Neural cell (in vitro differentiated cells): ENCODE measurements around the gene WDFY3.

Source experiments
- CTCF ChIP-seq: fragments of 450-650 bp; IDR thresholded peaks from 2 replicates; pipeline ENCODE4 v1.5.1; 2014; ENCODE audit warnings: antibody characterized with exemption, mild to moderate bottlenecking, moderate library complexity; ENCODE audit not compliant: poor library complexity, severe bottlenecking
- EP300 ChIP-seq: fragments of 450-650 bp; conservative IDR thresholded peaks from 2 replicates; pipeline ENCODE4 v1.6.1; 2014; ENCODE audit warnings: antibody characterized with exemption, mild to moderate bottlenecking, moderate library complexity; ENCODE audit not compliant: poor library complexity, severe bottlenecking
- POLR2AphosphoS5 ChIP-seq: IDR thresholded peaks from 2 replicates; pipeline ENCODE4 v1.6.1; 2012
- RAD21 ChIP-seq: fragments of 450-650 bp; conservative IDR thresholded peaks from 2 replicates; pipeline ENCODE4 v1.6.1; 2014; ENCODE audit warnings: antibody characterized with exemption, mild to moderate bottlenecking, moderate library complexity

- TF ChIP-seq CTCF (no peak), EP300 (no peak), POLR2AphosphoS5 (no peak), RAD21 (no peak)
Observed at GRCh38 chr4:84952004-84952403, 14.5 kb downstream of the WDFY3 start.
